Activated naive CD4-positive, alpha-beta T cell treated with anti-CD3 and anti-CD28 coated beads, Interleukin-2, amount 50 U/mL, for 72 hours (primary cell): ENCODE data around the gene PTPRG. TPM values are rescaled to one million over a fixed set of nuclear protein-coding genes. Genes with fewer than 3 reads are reported as not detected.
"Not testable (repeated sequence)": the region's sequence is repeated elsewhere in the genome, so short reads cannot be mapped to it uniquely, and the experiment has no call there.

Source experiments
- ATAC-seq, 2 donors: fragments of 150-1000 bp; cut with Tn5 transposase; 2 replicates each; pipeline ENCODE4 v1.10.0; 2021; ENCODE audit warnings: mild to moderate bottlenecking in 2 of 2, moderate library complexity in 2 of 2
- DNase-seq, 2 donors: peaks; one replicate each; pipeline ENCODE4 v3.0.0; 2021 to 2022; ENCODE audit warnings: low spot score in 2 of 2
- H3K27ac Mint-ChIP-seq, 2 donors: one replicate each; pipeline ENCODE4 v1.8.0; 2022; ENCODE audit warnings: mild to moderate bottlenecking in 2 of 2, mixed read lengths in 2 of 2
- H3K36me3 Mint-ChIP-seq, 2 donors: one replicate each; pipeline ENCODE4 v1.8.0; 2022; ENCODE audit warnings: mixed read lengths in 2 of 2
- H3K9me3 Mint-ChIP-seq, 2 donors: one replicate each; pipeline ENCODE4 v1.8.0; 2022; ENCODE audit warnings: mixed read lengths in 2 of 2
- total RNA-seq, 2 donors: library from RNA; stranded (reverse); gene quantifications; one replicate each; pipeline ENCODE4 v1.2.3, GENCODE V29; 2022

The PTPRG gene
- total RNA-seq, 2 donors from 2014 or later: 0.11 to 0.45 TPM

DNA sequence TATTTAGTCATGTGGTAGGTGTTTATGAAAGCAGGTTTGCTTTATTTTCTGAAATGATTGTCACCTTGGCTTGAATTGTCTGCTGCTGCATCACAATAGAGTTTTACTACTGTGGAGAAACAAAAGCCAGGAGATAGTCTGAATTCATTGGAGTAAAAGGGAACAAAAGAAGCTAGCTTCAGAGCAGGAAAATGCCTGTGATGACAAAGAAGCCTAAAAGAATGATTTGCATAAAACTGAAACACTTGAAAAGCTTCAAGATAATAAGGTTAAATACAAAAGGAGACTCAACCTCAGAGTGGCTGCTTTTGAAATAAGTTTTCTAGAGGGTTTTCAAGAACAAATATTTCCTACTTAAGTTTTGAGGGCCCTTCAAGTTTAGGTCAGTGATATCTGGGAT is 138.3 kb downstream of the PTPRG start:
- ATAC-seq (no peak), DNase-seq (no peak)
- no peak overlapping the region for H3K27ac Mint-ChIP-seq
- no peaks in the 10 kb centered on the region for H3K9me3 Mint-ChIP-seq
- H3K36me3 Mint-ChIP-seq: no peaks in the 10 kb centered on the region

DNA sequence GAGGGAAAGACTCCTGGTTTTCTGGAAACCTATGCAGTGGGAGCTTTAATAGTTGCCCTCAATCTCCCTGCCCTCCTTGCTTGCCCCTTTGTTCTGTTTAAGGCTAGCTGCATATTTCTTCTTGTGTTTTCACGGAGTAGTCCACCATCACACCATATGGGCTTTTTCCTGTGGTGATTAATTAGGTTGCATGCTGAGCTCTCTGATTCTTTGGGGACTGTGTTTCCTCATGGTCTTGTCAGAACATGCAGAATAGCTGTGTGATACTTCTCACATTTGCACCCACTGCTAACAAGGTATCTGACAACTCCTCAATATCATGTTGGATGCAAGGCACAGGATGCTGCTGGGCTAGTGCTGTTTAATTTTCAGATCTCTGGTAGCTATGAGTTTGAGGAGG is 139.6 kb downstream of the PTPRG start:
- Mint-ChIP-seq H3K36me3 (no peaks in the 10 kb centered on the region), H3K27ac (no peak overlapping the region)

DNA sequence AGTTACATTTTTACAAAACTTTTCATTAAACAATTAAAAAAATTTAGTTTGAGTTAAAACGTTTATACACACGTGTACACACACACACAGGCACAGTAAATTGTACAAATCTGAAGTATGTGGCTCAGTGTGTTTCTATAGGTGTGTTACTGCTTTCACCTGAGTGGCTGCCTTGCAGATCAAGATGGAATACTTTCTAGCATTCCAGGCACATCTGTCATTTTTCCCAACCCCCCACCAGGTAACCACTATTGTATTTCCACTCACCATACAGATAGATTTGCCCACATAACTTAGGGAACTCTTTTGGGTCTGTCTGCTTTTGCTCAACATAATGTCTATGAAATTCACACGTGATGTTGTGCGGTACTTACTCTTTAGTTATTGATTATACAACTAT is 141.1 kb downstream of the PTPRG start:
- no peaks in the 10 kb centered on the region for H3K36me3 Mint-ChIP-seq
- DNase-seq (no peak), ATAC-seq (no peak)
- no peaks in the 10 kb centered on the region for H3K9me3 Mint-ChIP-seq
- H3K27ac Mint-ChIP-seq: no peak overlapping the region

More for the DNA sequence above, 139.6 kb downstream of the PTPRG start:
- no peaks in the 10 kb centered on the region for H3K9me3 Mint-ChIP-seq
- ATAC-seq (no peak), DNase-seq (no peak)

DNA sequence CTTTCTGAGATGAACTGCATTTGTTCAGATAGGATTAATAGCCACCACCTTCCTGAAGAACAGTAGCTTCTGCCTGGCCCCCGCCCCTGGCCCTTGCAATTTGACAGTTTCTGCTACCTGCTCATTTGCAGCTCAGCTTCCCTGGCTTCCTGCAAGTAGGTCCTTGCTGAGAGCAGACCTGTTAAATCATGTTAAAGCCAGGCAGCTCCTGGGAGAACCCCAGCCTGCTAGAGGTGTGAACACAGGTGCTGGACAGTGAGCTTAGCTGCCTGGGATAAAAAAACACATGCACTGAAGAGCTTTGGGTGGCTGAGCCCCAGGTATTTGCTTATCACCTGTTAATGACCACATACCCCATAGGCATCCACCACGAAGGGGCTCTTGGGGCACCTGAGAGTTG is 143.4 kb downstream of the PTPRG start:
- no peak for DNase-seq
- ATAC-seq: no peak
- H3K9me3 Mint-ChIP-seq: no peaks in the 10 kb centered on the region
- H3K27ac Mint-ChIP-seq: no peak overlapping the region
- H3K36me3 Mint-ChIP-seq: no peaks in the 10 kb centered on the region

DNA sequence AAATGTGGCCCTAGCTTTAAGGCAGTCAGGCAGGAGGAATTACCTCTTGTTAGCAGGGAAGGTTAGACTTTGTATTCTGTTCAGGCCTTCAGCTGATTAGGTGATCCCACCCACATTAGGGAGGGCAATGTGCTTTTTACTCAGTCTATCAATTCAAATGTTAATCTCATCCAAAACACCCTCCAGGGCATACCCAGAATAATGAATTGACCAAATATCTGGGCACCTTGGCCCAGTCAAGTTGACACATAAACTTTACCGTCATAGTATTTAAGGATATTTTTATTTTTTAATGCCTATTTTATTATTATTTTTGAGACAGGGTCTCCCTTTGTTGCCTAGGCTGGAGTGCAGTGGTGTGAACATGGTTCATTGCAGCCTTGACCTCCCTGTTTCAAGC is 146.1 kb downstream of the PTPRG start:
- Mint-ChIP-seq H3K9me3 (peaks cover 0 to 4% of the 10 kb centered on the region in 2 donors), H3K36me3 (no peaks in the 10 kb centered on the region), H3K27ac (no peak overlapping the region)
- no peak for ATAC-seq
- no peak for DNase-seq

DNA sequence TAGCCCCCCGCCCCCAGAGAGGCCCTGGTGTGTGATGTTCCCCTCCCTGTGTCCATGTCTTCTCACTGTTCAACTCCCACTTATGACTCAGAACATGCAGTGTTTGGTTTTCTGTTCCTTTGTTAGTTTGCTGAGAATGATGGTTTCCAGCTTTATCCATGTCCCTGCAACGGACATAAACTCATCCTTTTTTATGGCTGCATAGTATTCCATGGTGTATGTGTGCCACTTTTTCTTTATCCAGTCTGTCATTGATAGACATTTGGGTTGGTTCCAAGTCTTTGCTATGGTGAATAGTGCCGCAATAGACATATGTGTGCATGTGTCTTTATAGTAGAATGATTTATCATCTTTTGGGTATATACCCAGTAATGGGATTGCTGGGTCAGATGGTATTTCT is 149.5 kb downstream of the PTPRG start:
- DNase-seq, H3K36me3 Mint-ChIP-seq, H3K27ac Mint-ChIP-seq, ATAC-seq, H3K9me3 Mint-ChIP-seq: not testable (repeated sequence)

DNA sequence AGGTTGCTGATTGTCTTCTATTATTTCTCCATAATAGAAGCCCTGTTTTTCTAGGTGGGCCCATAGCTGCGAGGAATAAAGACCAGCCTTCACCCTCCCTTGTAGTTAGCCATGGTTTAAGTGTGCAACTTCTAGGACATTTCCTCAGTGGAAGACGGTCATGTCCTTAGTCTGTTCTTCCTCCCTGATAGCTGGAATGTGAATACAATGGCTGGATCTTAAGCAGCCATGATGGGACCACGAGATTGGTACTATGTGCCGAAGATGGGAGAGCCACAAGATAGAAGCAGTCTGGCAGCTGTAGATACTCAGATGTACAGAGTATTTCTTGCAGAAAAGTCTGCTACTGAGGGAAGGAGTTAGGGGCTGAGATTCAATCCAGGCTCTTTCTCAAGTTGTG is 152.9 kb downstream of the PTPRG start:
- no peak for DNase-seq
- Mint-ChIP-seq H3K9me3 (peaks cover 0 to 4% of the 10 kb centered on the region in 2 donors), H3K36me3 (no peaks in the 10 kb centered on the region), H3K27ac (no peak overlapping the region)
- no peak for ATAC-seq

DNA sequence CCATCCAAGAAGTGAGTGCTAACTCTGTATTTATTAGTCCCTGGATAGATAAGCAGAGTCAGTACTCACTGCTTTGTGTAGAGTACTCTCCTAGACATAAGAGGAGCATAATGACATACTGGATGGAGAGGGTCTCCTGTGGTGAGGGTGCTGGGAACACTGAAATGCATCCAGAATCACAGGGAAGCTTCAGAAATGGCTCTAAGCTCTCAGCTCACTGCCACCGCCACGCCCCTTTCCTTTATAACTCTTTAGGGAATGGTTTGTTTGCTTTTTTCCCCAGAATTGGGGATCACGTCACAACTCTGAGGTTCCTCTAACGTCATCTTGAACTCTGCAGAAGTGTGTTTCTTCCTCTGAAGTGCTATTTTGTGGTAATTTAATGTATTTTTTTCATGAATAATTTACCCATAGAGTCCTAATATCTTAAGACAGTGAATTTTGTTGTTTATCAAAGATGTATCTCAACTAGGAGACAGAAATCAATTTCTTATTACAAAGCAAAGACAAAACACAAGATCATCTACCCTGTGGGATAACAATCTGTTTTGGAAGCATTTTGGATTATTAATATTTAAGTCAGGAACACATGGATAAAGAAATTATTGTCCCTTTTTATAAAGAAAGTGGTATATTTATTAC is 154.6 kb downstream of the PTPRG start:
- H3K9me3 Mint-ChIP-seq: peaks cover 0 to 2% of the 10 kb centered on the region in 2 donors
- ATAC-seq: no peak
- H3K36me3 Mint-ChIP-seq: no peaks in the 10 kb centered on the region
- no peak overlapping the region for H3K27ac Mint-ChIP-seq
- no peak for DNase-seq

DNA sequence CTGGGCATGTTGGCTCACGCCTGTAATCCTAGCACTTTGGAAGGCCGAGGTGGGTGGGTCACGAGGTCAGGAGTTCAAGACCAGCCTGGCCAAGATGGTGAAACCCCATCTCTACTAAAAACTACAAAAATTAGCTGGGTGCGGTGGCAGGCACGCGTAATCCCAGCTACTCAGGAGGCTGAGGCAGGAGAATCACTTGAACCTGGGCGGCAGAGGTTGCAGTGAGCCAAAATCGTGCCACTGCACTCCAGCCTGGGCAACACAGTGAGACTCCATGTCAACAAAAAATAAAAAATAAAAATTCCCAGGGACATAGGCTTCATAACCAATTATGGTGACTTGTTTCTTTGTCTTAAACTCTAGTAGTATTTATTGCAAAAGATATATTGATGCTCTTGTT is 155.3 kb downstream of the PTPRG start:
- not testable (repeated sequence) for H3K36me3 Mint-ChIP-seq

DNA sequence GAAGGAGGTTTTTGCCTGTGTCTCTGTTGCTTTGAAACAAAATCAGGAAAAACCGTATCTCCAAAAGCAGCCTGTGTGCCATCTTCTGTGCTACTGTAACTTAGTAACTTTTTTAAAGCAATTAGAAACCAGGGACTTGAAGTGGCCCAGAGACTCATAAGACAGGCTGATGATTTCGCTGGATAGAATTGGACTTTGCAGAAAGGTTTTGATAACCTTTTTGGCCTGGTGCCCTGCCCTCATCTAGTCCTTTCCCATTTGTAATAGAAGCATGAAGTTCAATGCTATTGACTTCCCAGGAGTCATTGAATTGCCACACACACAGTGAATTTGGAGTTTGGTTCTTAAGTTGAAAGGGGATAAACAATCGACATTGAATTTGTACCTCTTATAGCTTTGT is 157.2 kb downstream of the PTPRG start:
- DNase-seq (no peak), ATAC-seq (no peak)
- Mint-ChIP-seq H3K27ac (no peak overlapping the region), H3K36me3 (no peaks in the 10 kb centered on the region), H3K9me3 (no peaks in the 10 kb centered on the region)

More for the DNA sequence above, 155.3 kb downstream of the PTPRG start:
- H3K9me3 Mint-ChIP-seq, DNase-seq, H3K27ac Mint-ChIP-seq, ATAC-seq: not testable (repeated sequence)

DNA sequence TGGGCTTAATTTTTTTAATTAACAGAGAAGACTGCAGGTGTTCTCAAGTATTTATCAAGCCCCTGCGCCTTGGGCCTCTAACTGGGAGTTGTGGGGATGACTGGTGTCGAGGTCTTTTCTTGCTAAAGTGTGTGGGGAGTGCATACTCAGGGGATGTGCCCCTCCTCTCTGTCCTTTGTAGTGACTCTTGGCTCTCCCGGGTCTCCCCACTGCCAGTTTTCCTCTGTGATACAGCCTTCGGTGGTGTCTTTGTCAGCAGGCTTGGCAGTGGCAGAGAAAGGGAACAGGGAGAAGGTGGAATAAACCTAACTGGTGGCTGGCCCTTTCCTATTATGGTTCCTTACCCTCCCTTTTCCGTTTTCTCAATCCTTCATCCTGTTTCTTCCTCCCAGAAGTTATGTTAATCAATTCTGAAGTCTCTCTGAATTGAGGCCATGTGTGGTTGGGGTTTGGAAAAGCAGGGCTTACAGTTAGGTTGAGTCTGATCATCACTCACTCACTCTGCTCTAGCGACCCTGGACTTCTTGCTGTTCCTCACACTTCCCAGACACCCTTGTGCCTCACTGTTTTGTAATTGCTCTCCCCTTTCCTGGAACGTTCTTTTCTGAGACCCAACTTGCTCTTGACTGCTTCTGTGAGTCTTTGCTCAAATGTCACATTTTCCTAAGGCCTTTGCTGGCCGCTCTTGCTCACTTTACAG is 158.1 kb downstream of the PTPRG start:
- H3K9me3 Mint-ChIP-seq: no peaks in the 10 kb centered on the region
- DNase-seq (no peak), ATAC-seq (no peak)
- no peak overlapping the region for H3K27ac Mint-ChIP-seq
- H3K36me3 Mint-ChIP-seq: no peaks in the 10 kb centered on the region

DNA sequence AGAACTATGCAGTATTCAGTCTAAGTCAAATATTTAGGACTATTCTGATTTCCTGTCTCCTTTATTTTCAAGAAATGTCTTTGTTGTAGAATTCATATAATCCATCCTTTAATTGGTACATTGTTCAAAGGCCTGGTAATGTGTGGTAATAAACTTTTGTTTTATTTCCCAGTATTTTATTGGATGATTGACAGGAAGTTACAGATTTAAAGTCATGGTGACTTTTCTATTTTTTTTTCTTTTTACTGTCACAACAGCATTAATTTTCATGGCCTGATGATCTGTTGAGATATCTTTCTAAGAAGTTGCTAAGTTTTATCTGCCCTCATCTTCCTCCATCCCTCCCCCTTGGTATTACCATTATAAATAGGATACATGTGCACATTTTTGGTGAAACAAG is 161.7 kb downstream of the PTPRG start:
- no peak for ATAC-seq
- no peak for DNase-seq
- no peaks in the 10 kb centered on the region for H3K9me3 Mint-ChIP-seq
- H3K36me3 Mint-ChIP-seq: no peaks in the 10 kb centered on the region
- no peak overlapping the region for H3K27ac Mint-ChIP-seq

DNA sequence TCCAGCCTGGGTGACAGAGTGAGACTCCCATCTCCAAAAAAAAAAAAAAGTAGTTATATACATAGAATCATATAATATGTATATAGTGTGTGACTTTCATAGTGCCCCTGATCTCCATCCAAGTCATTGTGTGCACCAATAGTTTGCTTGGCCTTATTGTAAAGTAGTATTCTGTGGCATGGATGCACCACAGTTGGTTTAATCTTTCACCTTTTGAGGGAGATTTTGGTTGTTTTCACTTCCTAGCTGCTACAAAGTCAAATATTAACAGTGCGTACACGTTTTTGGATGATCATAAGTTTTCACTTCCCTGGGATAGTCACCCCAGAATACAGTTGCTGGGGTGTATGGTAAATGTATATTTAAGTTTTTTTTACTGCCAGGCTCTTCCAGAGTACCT is 162.8 kb downstream of the PTPRG start:
- DNase-seq (no peak), ATAC-seq (no peak)
- no peaks in the 10 kb centered on the region for H3K36me3 Mint-ChIP-seq
- H3K27ac Mint-ChIP-seq: no peak overlapping the region
- H3K9me3 Mint-ChIP-seq: no peaks in the 10 kb centered on the region

DNA sequence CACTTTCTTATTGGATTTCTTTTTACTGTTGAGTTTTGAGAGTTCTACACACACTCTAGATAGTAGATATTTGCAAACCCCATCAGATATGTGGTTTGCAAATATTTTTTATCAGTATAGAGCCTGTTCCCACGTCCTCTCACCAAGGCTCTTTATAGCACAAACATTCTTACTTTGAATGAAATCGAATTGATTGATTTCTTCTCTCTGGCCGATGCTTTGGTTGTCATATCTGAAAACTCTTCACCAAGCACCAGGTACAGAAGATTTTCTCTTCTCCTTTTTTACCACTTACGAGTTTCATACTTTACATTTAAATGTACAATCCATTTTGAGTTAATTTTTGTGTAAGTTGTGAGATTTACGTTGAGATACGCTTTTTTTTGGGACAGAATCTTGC is 163.4 kb downstream of the PTPRG start:
- no peak overlapping the region for H3K27ac Mint-ChIP-seq
- no peak for ATAC-seq

DNA sequence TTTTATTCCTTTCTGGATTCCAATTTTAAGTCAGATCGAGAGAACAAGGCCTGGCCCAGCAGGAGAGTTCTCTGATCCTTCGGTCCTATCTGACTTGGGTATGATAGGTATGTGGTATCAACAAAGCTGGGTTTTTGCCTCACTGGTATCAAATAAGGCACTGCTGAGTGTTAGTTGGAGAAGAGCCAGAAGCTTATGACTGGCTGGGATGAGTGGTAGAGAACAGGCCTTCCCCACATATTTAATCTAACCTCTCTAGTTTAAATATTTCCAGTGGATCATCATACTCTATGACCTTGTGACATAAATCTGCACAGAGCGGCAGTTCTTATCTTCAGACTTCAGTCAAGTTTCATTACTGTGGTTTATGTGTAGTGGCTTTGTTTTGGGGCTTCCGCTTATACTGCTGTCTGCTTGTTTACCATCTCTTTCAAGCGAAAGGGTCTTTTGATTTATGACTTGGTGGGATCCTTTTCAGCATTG is 164.5 kb downstream of the PTPRG start:
- Mint-ChIP-seq H3K27ac (no peak overlapping the region), H3K36me3 (no peaks in the 10 kb centered on the region)
- ATAC-seq: no peak

More for the DNA sequence above, 163.4 kb downstream of the PTPRG start:
- DNase-seq: no peak
- Mint-ChIP-seq H3K9me3 (no peaks in the 10 kb centered on the region), H3K36me3 (no peaks in the 10 kb centered on the region)

DNA sequence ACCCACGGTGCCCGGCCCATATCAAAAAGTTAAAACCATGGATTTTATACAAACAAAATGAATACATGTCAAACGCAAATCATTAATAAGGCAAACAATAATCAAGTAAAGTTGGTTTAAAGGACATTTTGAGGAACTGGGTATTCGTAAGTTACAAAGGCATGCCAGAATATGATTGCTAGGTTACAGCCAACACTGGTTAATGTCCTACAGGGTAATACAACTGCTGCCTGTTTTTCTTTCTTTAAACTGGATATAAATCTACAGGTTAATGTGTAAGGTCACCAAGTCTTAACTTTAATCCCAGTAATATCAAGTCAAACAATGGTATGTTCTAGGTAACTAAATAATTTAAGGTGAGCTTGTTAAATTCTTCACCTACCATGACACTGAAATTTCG is 166.1 kb downstream of the PTPRG start:
- Mint-ChIP-seq H3K36me3 (no peaks in the 10 kb centered on the region), H3K27ac (no peak overlapping the region), H3K9me3 (no peaks in the 10 kb centered on the region)
- ATAC-seq (no peak), DNase-seq (no peak)

More for the DNA sequence above, 164.5 kb downstream of the PTPRG start:
- no peak for DNase-seq
- H3K9me3 Mint-ChIP-seq: no peaks in the 10 kb centered on the region

DNA sequence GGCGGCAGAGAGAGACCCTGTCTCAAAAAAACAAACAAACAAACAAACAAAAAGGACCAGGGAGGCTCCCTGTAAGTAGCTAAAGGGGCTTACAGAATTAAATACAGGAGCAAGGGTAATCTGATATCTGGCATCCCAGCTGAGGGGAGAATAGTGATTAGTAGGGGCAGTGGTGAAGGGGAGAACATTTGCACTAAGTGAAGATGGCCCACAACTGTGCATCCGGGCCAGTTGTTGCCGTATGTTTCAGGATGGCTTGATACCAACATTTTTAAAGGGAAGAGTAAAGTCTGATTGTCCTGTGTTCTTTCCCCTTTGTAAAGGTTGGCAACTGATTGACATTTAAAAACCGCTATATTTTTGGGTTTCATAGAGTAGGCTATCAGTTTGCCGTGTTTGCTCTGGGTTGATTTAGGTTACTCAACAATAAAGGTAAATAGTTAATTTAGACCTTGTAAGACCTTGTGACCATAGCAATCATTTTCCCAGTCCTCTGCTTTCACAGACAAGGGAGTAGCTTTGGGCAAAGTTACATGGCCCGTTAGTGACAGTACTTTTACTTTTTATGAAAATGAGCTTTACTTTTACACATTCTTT is 167.8 kb downstream of the PTPRG start:
- Mint-ChIP-seq H3K36me3 (no peaks in the 10 kb centered on the region), H3K27ac (no peak overlapping the region), H3K9me3 (no peaks in the 10 kb centered on the region)
- DNase-seq (no peak), ATAC-seq (no peak)

DNA sequence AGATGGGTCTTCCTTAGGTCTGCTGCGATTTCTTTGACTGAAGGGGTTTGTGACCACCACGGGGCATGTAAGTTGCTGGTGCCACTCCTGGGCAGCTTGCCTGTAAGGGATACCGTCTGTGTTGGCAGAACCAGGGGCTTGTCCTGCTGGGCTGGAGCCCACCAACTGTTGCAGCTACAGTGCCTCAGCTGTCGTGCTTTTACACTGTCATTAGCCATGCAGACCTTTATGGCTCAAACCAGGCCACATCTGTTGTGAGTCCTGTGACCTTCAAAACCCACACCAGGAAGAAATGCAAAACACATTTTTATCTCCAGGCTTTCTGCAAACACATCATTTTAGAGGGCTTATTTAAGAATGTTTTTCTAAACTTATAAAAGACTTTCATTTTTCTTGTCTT is 168.7 kb downstream of the PTPRG start:
- Mint-ChIP-seq H3K27ac (no peak overlapping the region), H3K9me3 (no peaks in the 10 kb centered on the region), H3K36me3 (no peaks in the 10 kb centered on the region)
- DNase-seq (no peak), ATAC-seq (no peak)
